Measurements from ENCODE around the gene JADE2. TPM values are rescaled to one million over a fixed set of nuclear protein-coding genes. Genes with fewer than 3 reads are reported as not detected.
"Not testable (repeated sequence)": the region's sequence is repeated elsewhere in the genome, so short reads cannot be mapped to it uniquely, and the experiment has no call there.

Gene JADE2
- total RNA-seq, 2 donors from 2014 or later = 24.1 to 33.3 TPM

GRCh38 chr5:134490925-134491271 is 34.6 kb upstream of the JADE2 start:
- Histone ChIP-seq H3K9me3 (no peaks in the 10 kb centered on the region), H3K27ac (no peak overlapping the region), H3K36me3 (no peaks in the 10 kb centered on the region), H3K4me3 (no peak overlapping the region), H3K9ac (ENCODE audit: low read depth in 2 of 2, low read length in 2 of 2) (no peak overlapping the region), H3K27me3 (no peaks in the 10 kb centered on the region), H3K4me1 (no peaks in the 10 kb centered on the region)
- intact Hi-C loops (cut with DNase I) = no loop called here
- no peak for DNase-seq
- TF ChIP-seq, protein P1, sequence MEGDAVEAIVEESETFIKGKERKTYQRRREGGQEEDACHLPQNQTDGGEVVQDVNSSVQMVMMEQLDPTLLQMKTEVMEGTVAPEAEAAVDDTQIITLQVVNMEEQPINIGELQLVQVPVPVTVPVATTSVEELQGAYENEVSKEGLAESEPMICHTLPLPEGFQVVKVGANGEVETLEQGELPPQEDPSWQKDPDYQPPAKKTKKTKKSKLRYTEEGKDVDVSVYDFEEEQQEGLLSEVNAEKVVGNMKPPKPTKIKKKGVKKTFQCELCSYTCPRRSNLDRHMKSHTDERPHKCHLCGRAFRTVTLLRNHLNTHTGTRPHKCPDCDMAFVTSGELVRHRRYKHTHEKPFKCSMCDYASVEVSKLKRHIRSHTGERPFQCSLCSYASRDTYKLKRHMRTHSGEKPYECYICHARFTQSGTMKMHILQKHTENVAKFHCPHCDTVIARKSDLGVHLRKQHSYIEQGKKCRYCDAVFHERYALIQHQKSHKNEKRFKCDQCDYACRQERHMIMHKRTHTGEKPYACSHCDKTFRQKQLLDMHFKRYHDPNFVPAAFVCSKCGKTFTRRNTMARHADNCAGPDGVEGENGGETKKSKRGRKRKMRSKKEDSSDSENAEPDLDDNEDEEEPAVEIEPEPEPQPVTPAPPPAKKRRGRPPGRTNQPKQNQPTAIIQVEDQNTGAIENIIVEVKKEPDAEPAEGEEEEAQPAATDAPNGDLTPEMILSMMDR (IDR thresholded peaks at IDR 0.05) = no peak

DNA sequence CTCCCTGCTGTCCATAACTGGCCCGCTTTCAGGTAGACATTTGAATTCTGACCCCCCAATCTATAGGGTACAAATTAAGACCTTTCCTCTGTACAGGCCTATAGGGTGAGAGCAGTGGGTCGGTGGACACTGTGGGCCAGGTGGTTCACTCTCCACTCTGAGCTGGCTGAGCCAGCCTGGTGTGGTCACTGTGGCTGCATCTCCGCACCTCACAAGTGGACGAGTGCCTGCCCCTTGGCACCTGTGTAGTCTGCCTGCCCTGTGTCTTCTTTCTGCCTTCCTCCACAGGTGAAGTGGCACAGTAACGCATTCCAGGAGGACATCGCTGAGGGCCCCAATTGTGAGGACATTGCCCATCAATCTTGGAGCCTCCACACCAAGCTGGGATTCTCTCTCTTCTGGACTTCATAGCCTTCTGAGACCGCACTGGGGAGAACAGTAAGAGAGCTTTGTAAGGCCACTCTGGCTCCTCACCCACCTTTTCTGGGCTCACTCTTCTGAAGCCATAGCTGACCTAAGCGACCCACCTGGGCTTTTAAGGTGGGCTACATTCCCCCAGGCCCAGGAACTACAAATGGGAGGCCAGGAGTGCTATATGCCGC is 33.5 kb upstream of the JADE2 start:
- TF ChIP-seq, protein P1 (IDR thresholded peaks at IDR 0.05) = no peak
- H3K27ac ChIP-seq = no peak overlapping the region
- H3K4me3 ChIP-seq = no peak overlapping the region
- no peaks in the 10 kb centered on the region for H3K36me3 ChIP-seq
- DNase-seq = no peak
- no peaks in the 10 kb centered on the region for H3K4me1 ChIP-seq
- intact Hi-C loops (cut with DNase I) = no loop called here
- H3K9ac ChIP-seq (ENCODE audit: low read depth in 2 of 2, low read length in 2 of 2) = no peak overlapping the region
- H3K9me3 ChIP-seq = no peaks in the 10 kb centered on the region
- no peaks in the 10 kb centered on the region for H3K27me3 ChIP-seq

DNA sequence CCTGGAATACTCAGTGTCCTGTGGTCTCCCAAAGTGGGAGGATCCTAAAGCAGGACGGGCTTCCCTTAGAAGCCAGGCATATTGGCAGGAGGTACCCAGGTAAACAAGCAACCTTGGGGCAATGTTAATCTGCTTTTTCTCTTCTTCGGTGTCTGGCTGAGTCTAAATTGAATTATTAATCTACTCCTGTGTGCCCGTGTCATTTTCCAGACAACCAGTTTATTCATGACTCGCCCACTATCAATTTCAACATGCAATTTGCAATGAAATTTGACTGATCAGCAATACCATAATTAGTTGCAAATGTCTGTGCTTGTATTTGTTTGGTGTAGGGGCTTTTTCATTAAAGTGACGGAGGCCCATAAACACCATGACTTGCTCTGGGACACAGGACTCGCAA is 32.9 kb upstream of the JADE2 start:
- H3K4me1 ChIP-seq = no peaks in the 10 kb centered on the region
- no peaks in the 10 kb centered on the region for H3K9me3 ChIP-seq
- no peaks in the 10 kb centered on the region for H3K36me3 ChIP-seq
- no peaks in the 10 kb centered on the region for H3K27me3 ChIP-seq
- TF ChIP-seq, protein P1 (IDR thresholded peaks at IDR 0.05) = no peak
- no peak for DNase-seq
- intact Hi-C loops (cut with DNase I) = no loop called here
- no peak overlapping the region for H3K9ac ChIP-seq (ENCODE audit: low read depth in 2 of 2, low read length in 2 of 2)
- H3K4me3 ChIP-seq = no peak overlapping the region
- H3K27ac ChIP-seq = no peak overlapping the region

DNA sequence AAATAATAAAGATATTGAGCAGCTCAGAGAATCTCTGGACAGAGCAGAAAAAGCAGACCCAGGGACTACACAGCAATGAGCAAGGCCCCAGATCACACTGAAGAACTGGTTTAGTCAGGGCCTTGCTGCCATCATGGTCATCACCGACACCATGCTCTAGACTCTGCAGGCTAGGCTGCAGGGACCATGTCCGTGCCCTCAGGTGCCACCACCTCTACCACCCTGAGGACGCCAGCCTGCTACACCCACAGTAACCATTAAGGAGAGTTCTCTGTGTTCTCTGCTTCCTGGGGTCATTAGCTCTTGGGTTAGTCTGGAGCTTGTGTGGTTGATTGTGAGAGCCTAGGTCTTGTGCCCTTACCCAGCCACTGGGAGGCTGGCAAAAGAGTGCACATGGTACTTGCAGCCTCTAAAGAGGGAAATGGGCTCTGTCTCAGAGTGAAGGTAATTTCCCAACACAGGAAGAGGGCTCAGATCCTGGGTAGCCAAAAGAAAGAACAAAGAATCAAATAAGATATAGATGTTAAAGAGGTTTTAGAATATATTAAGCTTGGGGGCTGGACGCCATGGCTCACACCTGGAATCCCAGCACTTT is 31.9 kb upstream of the JADE2 start:
- Histone ChIP-seq H3K36me3 (no peaks in the 10 kb centered on the region), H3K4me1 (no peaks in the 10 kb centered on the region), H3K4me3 (no peak overlapping the region), H3K9ac (ENCODE audit: low read depth in 2 of 2, low read length in 2 of 2) (no peak overlapping the region), H3K27me3 (no peaks in the 10 kb centered on the region), H3K9me3 (no peaks in the 10 kb centered on the region), H3K27ac (no peak overlapping the region)
- no peak for DNase-seq
- intact Hi-C loops (cut with DNase I) = no loop called here
- TF ChIP-seq, protein P1 (IDR thresholded peaks at IDR 0.05) = no peak

DNA sequence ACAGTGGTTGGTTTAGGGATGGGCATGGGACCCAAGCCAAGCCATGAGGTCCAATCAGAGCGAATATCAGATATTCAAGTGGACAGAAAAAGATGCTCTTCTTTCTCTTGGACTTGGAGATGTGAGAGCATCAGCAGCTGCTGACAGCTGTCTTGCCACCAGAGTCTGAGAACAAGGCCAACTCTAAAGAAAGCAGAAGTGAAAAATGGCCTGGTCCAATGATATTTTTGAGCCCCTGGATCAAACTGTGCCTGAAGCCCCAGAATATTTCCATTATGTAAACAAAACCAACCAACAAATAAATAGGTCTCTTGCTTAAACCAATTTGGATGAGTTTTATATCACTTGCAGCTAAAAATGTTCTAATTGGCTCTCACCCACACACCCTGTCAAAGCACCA is 30.7 kb upstream of the JADE2 start:
- Histone ChIP-seq H3K4me1 (no peaks in the 10 kb centered on the region), H3K9ac (ENCODE audit: low read depth in 2 of 2, low read length in 2 of 2) (no peak overlapping the region), H3K27ac (no peak overlapping the region), H3K9me3 (no peaks in the 10 kb centered on the region), H3K36me3 (no peaks in the 10 kb centered on the region), H3K27me3 (no peaks in the 10 kb centered on the region), H3K4me3 (no peak overlapping the region)
- TF ChIP-seq, protein P1 (IDR thresholded peaks at IDR 0.05) = no peak
- intact Hi-C loops (cut with DNase I) = no loop called here
- no peak for DNase-seq

- H3K27me3 ChIP-seq; H3K27ac ChIP-seq; H3K9ac ChIP-seq (ENCODE audit: low read depth in 2 of 2, low read length in 2 of 2); H3K4me3 ChIP-seq; DNase-seq; H3K9me3 ChIP-seq; H3K36me3 ChIP-seq: not testable (repeated sequence)
- intact Hi-C loops (cut with DNase I) = loop anchor here (5.0 kb wide), 1 partner anchor 33 kb away; no protein-coding TSS in a partner anchor
- peaks cover 16% of the 10 kb centered on the region for H3K4me1 ChIP-seq
Observed at GRCh38 chr5:134499905-134500304, 25.6 kb upstream of the JADE2 start.
